MCF 10A (cell line): ENCODE results near the gene CACNA1C. TPM values are rescaled to one million over a fixed set of nuclear protein-coding genes. Genes with fewer than 3 reads are reported as not detected.

Experiments
- BruUV-seq: library from RNA; stranded (reverse); fragments of 400-500 nt; replicated peaks from 2 replicates; lab custom pipeline; 2021; lab: Mats Ljungman, UMichigan
- CTCF ChIA-PET: fragments of 300-600 bp; sonication (Branson Sonifier 250); formaldehyde crosslinking; extraction: SDS; loops from one replicate; lab custom pipeline; 2021; ENCODE audit warnings: antibody characterized with exemption, inconsistent platforms; lab: Yijun Ruan, JAX
- POLR2A ChIA-PET: fragments of 300-600, 350-650 bp; sonication (Branson Sonifier 250); formaldehyde crosslinking; extraction: SDS; loops from one replicate; lab custom pipeline; 2020; ENCODE audit warnings: antibody characterized with exemption, inconsistent platforms; lab: Yijun Ruan, JAX
- DNase-seq: peaks from one replicate; pipeline ENCODE4 v3.0.0-alpha.2; 2018; ENCODE audit not compliant: unreplicated experiment
- H3K27ac Mint-ChIP-seq: one replicate; pipeline ENCODE4 v1.8.0; 2022; ENCODE audit warnings: mild to moderate bottlenecking, low read depth, mixed read lengths; ENCODE audit not compliant: unreplicated experiment
- H3K27me3 Mint-ChIP-seq: one replicate; pipeline ENCODE4 v1.8.0; 2022; ENCODE audit warnings: mixed read lengths; ENCODE audit not compliant: insufficient read depth, unreplicated experiment
- H3K36me3 Mint-ChIP-seq: one replicate; pipeline ENCODE4 v1.8.0; 2022; ENCODE audit warnings: mild to moderate bottlenecking, moderate library complexity, mixed read lengths; ENCODE audit not compliant: insufficient read depth, unreplicated experiment
- H3K4me1 Mint-ChIP-seq: one replicate; pipeline ENCODE4 v1.8.0; 2022; ENCODE audit warnings: mixed read lengths; ENCODE audit not compliant: insufficient read depth, unreplicated experiment
- H3K4me3 Mint-ChIP-seq: one replicate; pipeline ENCODE4 v1.8.0; 2022; ENCODE audit warnings: mild to moderate bottlenecking, moderate library complexity, mixed read lengths; ENCODE audit not compliant: unreplicated experiment
- H3K9me3 Mint-ChIP-seq: one replicate; pipeline ENCODE4 v1.8.0; 2022; ENCODE audit warnings: mixed read lengths; ENCODE audit not compliant: unreplicated experiment
- intact Hi-C: fragments of 100-400 bp; cut with micrococcal nuclease; formaldehyde crosslinking; loops from 2 replicates; pipeline ENCODE4 v1.14.1; 2022
- total RNA-seq: library from RNA; stranded (reverse); gene quantifications from 2 replicates; pipeline ENCODE4 v1.2.3, GENCODE V29; 2022
- TF ChIP-seq, protein P1 (sequence below): fragments of 200-600 bp; IDR thresholded peaks from one replicate; pipeline ENCODE4 v1.8.0; 2022; ENCODE audit warnings: antibody characterized with exemption, mild to moderate bottlenecking; ENCODE audit not compliant: unreplicated experiment

The CACNA1C gene
- total RNA-seq, 1 experiment from 2014 or later, result not detected

GRCh38 chr12:2290091-2290490 lies 237.3 kb downstream of the CACNA1C start:
- H3K4me1 Mint-ChIP-seq, result peaks cover 13% of the 10 kb centered on the region
- H3K9me3 Mint-ChIP-seq, result no peaks in the 10 kb centered on the region
- no peak overlapping the region for H3K27ac Mint-ChIP-seq
- TF ChIP-seq, protein P1, sequence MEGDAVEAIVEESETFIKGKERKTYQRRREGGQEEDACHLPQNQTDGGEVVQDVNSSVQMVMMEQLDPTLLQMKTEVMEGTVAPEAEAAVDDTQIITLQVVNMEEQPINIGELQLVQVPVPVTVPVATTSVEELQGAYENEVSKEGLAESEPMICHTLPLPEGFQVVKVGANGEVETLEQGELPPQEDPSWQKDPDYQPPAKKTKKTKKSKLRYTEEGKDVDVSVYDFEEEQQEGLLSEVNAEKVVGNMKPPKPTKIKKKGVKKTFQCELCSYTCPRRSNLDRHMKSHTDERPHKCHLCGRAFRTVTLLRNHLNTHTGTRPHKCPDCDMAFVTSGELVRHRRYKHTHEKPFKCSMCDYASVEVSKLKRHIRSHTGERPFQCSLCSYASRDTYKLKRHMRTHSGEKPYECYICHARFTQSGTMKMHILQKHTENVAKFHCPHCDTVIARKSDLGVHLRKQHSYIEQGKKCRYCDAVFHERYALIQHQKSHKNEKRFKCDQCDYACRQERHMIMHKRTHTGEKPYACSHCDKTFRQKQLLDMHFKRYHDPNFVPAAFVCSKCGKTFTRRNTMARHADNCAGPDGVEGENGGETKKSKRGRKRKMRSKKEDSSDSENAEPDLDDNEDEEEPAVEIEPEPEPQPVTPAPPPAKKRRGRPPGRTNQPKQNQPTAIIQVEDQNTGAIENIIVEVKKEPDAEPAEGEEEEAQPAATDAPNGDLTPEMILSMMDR, result no peak
- no TSS peak for BruUV-seq
- H3K36me3 Mint-ChIP-seq, result no peaks in the 10 kb centered on the region
- intact Hi-C loops, result loop anchor here (5.0 kb wide), 2 partner anchors 107 to 292 kb away; no protein-coding TSS in a partner anchor
- no peaks in the 10 kb centered on the region for H3K27me3 Mint-ChIP-seq
- ChIA-PET CTCF (interaction anchor here (0.6 to 2.2 kb wide), 8 partner anchors 10 to 866 kb away, joined by 3 to 15 read pairs (median 5); no protein-coding TSS in a partner anchor), POLR2A (interaction anchor here (0.6 to 0.9 kb wide), 3 partner anchors 15 to 236 kb away, joined by 3 read pairs; no protein-coding TSS in a partner anchor)
- no peak for DNase-seq
- no peak overlapping the region for H3K4me3 Mint-ChIP-seq

DNA sequence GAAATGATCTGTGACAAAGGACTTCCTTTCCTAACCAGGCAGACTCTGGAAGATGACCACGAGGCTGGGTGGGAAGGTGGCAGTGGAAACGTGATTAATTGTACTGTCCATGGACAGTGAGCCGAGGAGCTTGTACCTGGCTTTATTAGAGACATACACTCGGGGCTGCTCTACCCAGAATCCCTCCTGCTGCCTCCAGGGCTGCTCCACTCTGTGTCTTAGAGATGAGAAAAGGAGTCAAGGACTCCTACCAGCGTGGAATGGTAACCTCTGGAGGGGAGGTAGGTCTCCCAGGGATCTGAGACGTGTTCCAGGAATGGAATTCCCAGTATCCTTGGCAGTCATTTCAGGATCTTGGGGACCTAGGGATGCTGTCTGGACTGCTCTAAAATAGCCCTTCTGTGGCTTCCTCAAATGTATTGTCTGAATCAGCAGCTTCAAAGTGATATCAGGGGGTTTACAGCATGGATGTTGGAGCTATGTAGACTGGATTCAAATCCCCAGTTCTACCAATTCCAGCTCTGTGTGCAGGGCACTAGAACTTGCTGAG lies 237.8 kb downstream of the CACNA1C start:
- H3K4me1 Mint-ChIP-seq, result peaks cover 18% of the 10 kb centered on the region
- intact Hi-C loops, result loop anchor here (5.0 kb wide), 2 partner anchors 107 to 292 kb away; no protein-coding TSS in a partner anchor
- CTCF ChIA-PET, result interaction anchor here (0.6 to 2.2 kb wide), 20 partner anchors 8 to 1118 kb away, joined by 3 to 15 read pairs (median 4); no protein-coding TSS in a partner anchor

GRCh38 chr12:2291182-2291832 lies 238.5 kb downstream of the CACNA1C start:
- H3K27ac Mint-ChIP-seq, result no peak overlapping the region
- intact Hi-C loops, result loop anchor here (5.0 kb wide), 2 partner anchors 106 to 291 kb away; no protein-coding TSS in a partner anchor
- H3K4me1 Mint-ChIP-seq, result peaks cover 24% of the 10 kb centered on the region
- POLR2A ChIA-PET, result no interaction called here
- BruUV-seq, result no TSS peak
- no peak overlapping the region for H3K4me3 Mint-ChIP-seq
- DNase-seq, result peak; percentile 60
- CTCF ChIA-PET, result interaction anchor here (0.6 to 2.2 kb wide), 20 partner anchors 9 to 1118 kb away, joined by 3 to 15 read pairs (median 4); no protein-coding TSS in a partner anchor
- TF ChIP-seq, protein P1, result peak; percentile 69
- no peaks in the 10 kb centered on the region for H3K36me3 Mint-ChIP-seq
- H3K27me3 Mint-ChIP-seq, result no peaks in the 10 kb centered on the region
- H3K9me3 Mint-ChIP-seq, result no peaks in the 10 kb centered on the region

More for the DNA sequence above, 237.8 kb downstream of the CACNA1C start:
- H3K27ac Mint-ChIP-seq, result no peak overlapping the region
- H3K36me3 Mint-ChIP-seq, result no peaks in the 10 kb centered on the region
- no peak for DNase-seq
- H3K27me3 Mint-ChIP-seq, result no peaks in the 10 kb centered on the region
- H3K4me3 Mint-ChIP-seq, result no peak overlapping the region
- no peaks in the 10 kb centered on the region for H3K9me3 Mint-ChIP-seq
- TF ChIP-seq, protein P1, result no peak
- POLR2A ChIA-PET, result no interaction called here
- no TSS peak for BruUV-seq

- Mint-ChIP-seq H3K4me1 (peaks cover 24% of the 10 kb centered on the region), H3K9me3 (no peaks in the 10 kb centered on the region), H3K36me3 (no peaks in the 10 kb centered on the region), H3K27me3 (no peaks in the 10 kb centered on the region), H3K27ac (no peak overlapping the region), H3K4me3 (no peak overlapping the region)
- TF ChIP-seq, protein P1, result no peak
- BruUV-seq, result no TSS peak
- intact Hi-C loops, result loop anchor here (5.0 kb wide), 2 partner anchors 105 to 290 kb away; no protein-coding TSS in a partner anchor
- CTCF ChIA-PET, result interaction anchor here (0.7 to 2.2 kb wide), 12 partner anchors 8 to 392 kb away, joined by 3 to 15 read pairs (median 4); no protein-coding TSS in a partner anchor
- POLR2A ChIA-PET, result no interaction called here
- no peak for DNase-seq
Observed at GRCh38 chr12:2291947-2292346, 239.2 kb downstream of the CACNA1C start.
